GM19438 (cell line): ENCODE data around the gene TMEM150C.

Experiments
- ATAC-seq: cut with Tn5 transposase; IDR thresholded peaks from one replicate; pipeline ENCODE4 v1.9.1; 2021; ENCODE audit warnings: low read depth; ENCODE audit not compliant: unreplicated experiment

Gene TMEM150C

GRCh38 chr4:82519776-82520175 lies 42.0 kb downstream of the TMEM150C start:
- ATAC-seq = no peak

- ATAC-seq = no peak
Observed at GRCh38 chr4:82519072-82519471, 42.7 kb downstream of the TMEM150C start.

GRCh38 chr4:82517043-82517442 lies 44.7 kb downstream of the TMEM150C start:
- ATAC-seq = no peak

GRCh38 chr4:82515705-82516104 lies 46.1 kb downstream of the TMEM150C start:
- no peak for ATAC-seq

GRCh38 chr4:82513382-82513781 lies 48.4 kb downstream of the TMEM150C start:
- no peak for ATAC-seq

GRCh38 chr4:82510216-82510615 lies 51.6 kb downstream of the TMEM150C start:
- no peak for ATAC-seq

GRCh38 chr4:82508806-82509428 lies 52.9 kb downstream of the TMEM150C start:
- no peak for ATAC-seq

- no peak for ATAC-seq
Observed at GRCh38 chr4:82508011-82508410, 53.8 kb downstream of the TMEM150C start.

- no peak for ATAC-seq
Observed at GRCh38 chr4:82501154-82501442, 60.7 kb downstream of the TMEM150C start.

- ATAC-seq = no peak
Observed at GRCh38 chr4:82500435-82501153, 61.2 kb downstream of the TMEM150C start.

GRCh38 chr4:82499738-82500434 lies 61.9 kb downstream of the TMEM150C start:
- ATAC-seq = no peak

- ATAC-seq = no peak
Observed at GRCh38 chr4:82496349-82496748, 65.4 kb downstream of the TMEM150C start.

- ATAC-seq = no peak
Observed at GRCh38 chr4:82495666-82496065, 66.1 kb downstream of the TMEM150C start.

GRCh38 chr4:82493721-82494425 lies 67.9 kb downstream of the TMEM150C start:
- ATAC-seq = no peak

GRCh38 chr4:82491251-82491960 lies 70.4 kb downstream of the TMEM150C start:
- no peak for ATAC-seq

GRCh38 chr4:82489987-82490386 lies 71.8 kb downstream of the TMEM150C start:
- no peak for ATAC-seq

GRCh38 chr4:82489076-82489475 lies 72.7 kb downstream of the TMEM150C start:
- ATAC-seq = no peak

GRCh38 chr4:82484996-82485783 lies 76.6 kb downstream of the TMEM150C start:
- ATAC-seq = no peak

- no peak for ATAC-seq
Observed at GRCh38 chr4:82482387-82482786, 79.4 kb downstream of the TMEM150C start.

GRCh38 chr4:82481506-82481840 lies 80.3 kb downstream of the TMEM150C start:
- no peak for ATAC-seq
